Parietal lobe (tissue), 1 donor: ENCODE measurements around the gene C20orf141. TPM values are rescaled to one million over a fixed set of nuclear protein-coding genes. Genes with fewer than 3 reads are reported as not detected.

ENCODE experiments used
- total RNA-seq: library from RNA; depleted of rRNA; stranded (reverse); fragments of >200 nt; gene quantifications from one replicate; pipeline ENCODE4 v1.2.3, GENCODE V29; 2014

The C20orf141 gene, protein sequence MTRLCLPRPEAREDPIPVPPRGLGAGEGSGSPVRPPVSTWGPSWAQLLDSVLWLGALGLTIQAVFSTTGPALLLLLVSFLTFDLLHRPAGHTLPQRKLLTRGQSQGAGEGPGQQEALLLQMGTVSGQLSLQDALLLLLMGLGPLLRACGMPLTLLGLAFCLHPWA
- not detected for total RNA-seq

DNA sequence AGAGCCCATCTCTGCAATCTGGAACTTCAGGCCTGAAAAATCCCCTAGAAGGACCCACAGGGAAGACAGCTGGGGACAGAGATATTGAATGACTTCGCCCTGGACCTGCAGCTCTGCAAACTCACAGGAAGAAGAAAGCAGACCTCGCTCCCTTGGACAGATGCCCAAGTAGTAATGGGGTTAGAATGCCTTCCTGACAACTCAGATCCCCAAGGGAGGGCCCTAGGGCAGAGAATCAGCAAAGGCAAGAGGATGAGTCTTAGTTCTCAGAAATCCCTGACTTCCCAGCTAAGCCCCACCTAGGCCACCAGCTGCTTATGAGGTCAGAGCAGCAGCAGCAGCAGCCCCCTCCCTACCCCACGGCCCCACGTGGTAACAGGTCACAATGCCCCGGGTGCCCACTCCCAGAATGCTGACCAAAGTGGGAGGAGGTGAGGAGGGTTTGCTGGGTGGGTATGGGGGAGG is at the start of gene C20orf141:
TSS of gene C20orf141 (plus strand) at position 401 of the 465 bp plus-strand sequence. CDS start 198 bp downstream, outside the sequence.

DNA sequence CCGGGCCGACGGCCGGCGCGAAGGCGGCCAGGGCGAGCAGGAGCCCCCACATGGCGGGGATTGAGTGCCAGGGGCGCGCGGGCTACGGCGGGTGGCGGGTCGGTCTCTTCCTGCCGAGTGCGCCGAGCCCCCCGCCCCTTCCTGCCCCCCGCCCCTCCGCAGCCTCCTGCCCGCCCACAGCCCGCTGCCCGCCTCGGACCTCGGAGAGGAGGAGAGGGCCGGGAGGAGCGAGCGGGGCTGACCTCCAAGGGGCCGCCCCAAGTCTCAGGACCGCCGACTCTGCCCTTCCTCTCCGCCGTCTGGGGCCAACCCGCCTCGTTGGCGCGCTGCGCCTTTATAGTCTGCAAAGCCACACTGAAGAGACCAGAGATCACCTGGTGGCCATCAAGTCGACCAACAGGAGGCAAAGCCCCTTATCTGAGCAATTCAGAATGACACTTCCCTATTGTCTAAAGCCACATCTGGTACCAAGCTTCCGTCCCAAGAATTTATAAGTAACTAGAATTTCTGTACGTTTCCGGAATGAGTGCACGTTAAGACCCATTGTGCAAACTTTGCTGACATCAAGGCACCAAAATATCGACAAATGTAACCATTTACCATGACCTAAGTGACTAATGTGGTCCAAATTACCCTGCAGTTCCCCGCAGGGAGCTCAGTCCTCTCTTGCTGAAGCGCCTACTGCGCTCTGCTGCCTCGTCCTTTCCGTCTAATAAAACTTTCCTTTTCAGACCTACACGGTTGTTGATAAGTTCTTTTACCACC is 14.1 kb upstream of the C20orf141 start, which contains the start of gene CPXM1:
TSS of gene CPXM1 (minus strand) at position 107 of the 765 bp plus-strand sequence. CDS start at position 52, 55 bp downstream.

DNA sequence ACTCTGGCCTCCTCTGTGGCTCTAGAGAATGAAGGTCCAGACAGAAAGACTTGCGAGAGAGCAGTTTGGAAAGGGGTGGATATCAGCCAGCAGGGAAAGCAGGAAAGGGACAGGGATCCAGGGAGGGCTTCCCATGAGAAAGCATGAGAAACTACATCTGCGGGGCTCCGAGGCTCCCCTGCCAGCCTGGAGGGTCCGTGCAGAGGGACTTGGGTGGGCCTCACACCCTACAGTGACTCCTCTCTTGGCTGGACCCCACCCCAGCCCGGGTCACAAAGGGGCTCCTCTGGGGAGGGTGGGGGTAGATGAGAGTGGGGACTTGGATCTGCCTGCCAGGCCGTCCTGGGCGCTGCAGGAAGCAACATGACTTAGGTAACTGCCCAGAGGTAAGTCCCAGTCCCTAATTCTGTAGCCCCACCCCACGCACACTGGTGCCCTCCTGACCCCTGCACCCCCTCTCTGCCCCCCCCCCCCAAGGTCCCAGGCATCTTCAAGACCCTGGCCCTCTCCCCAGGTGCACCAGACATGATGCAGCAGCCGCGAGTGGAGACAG is 1.3 kb downstream of the C20orf141 start, which contains the start of gene TMEM239:
TSS of gene TMEM239 (plus strand) at position 335 of the 553 bp plus-strand sequence. CDS start at position 526, 191 bp downstream.

DNA sequence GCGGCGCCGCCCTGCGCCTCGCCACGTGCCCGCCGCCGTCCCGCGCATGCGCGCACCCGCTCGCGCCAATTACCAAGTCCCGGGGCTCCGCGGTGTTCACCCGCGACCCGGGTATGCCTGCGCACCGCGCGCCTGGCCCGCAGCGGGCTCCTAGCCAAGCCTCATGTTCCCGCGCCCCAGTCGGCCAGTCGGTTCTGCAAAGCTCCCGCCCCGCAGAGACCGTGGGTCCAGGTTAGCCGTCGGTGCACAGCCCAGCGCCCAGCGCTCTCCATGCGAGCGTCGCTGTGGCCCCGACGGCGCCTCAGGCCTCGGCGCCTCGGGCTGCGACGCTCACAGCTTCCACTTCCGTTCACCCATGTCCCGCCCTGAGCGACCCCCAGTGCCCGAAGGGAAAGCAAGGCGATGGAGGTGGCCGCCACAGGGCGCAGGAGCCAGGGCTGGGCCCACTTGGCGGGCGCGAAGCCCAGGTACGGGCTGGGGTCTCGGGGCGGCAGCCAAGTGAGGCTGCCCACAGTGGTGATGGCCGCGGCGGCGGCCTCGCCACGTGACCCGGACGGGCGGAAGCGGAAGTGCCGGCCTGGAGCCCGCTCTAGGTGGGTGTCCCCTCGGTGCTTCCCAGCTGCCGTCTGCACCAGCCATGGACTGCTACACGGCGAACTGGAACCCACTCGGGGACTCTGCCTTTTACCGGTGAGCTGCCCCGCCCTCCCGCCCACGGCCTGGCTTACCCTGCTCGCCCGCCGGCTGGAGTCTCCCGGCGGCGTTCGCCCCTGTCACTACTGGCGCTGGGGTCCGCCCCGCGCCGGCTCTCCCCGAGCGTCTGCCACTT is 25.6 kb downstream of the C20orf141 start, which contains the start of the genes PCED1A and VPS16:
TSS of gene PCED1A (minus strand) at position 518 of the 829 bp plus-strand sequence. CDS start 743 bp downstream, outside the sequence.
TSS of gene VPS16 (plus strand) at position 608 of the 829 bp plus-strand sequence. CDS start at position 638, 30 bp downstream.

Other genes starting within 250 kb of the C20orf141 start
- gene NOP56, start 162.4 kb upstream of the C20orf141 start, total RNA-seq = 145 TPM
- gene IDH3B, start 150.8 kb upstream of the C20orf141 start, total RNA-seq = 64.2 TPM
- gene EBF4, start 122.2 kb upstream of the C20orf141 start, total RNA-seq = 24.1 TPM
- gene CPXM1, start 14.4 kb upstream of the C20orf141 start, total RNA-seq = 8.8 TPM
- gene TMEM239, start 1.4 kb downstream of the C20orf141 start, total RNA-seq = not detected
- 32.9 TPM for gene PCED1A, start 25.7 kb downstream of the C20orf141 start, total RNA-seq
- gene VPS16, start 25.8 kb downstream of the C20orf141 start, total RNA-seq = 62.6 TPM
- 117 TPM for gene PTPRA, start 58.5 kb downstream of the C20orf141 start, total RNA-seq
- gene GNRH2, start 228.6 kb downstream of the C20orf141 start, total RNA-seq = 2.2 TPM
- gene MRPS26, start 231.1 kb downstream of the C20orf141 start, total RNA-seq = 27.5 TPM